Measurements from ENCODE around the gene CRHR1. TPM values are rescaled to one million over a fixed set of nuclear protein-coding genes. Genes with fewer than 3 reads are reported as not detected.

The CRHR1 gene
- polyA plus RNA-seq, 4 donors = 0.04 TPM; not detected in 3

DNA sequence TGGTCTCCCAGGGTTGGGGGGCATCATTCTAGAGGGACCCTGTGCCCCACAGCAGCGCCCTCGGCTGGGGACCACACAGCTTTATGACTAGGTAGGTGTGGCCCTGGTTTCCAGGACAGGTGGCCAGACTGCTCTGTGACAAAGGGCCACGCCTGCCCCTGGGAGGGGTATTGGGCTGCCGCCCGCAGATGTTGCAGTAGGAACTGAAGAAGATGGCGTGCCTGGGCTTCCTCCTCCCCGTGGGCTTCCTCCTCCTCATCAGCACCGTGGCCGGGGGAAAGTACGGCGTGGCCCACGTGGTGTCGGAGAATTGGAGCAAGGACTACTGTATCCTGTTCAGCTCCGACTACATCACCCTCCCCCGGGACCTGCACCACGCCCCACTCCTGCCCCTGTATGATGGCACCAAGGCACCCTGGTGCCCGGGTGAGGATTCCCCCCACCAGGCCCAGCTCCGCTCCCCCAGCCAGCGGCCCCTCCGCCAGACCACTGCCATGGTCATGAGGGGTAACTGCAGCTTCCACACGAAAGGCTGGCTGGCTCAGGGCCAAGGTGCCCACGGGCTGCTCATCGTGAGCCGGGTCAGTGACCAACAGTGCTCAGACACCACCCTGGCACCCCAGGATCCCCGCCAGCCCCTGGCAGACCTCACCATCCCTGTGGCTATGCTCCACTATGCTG, 60.7 kb downstream of the CRHR1 start, which contains the start of gene SPPL2C:
SPPL2C (plus strand) TSS at position 187 of the 681 bp plus-strand sequence; CDS start at position 213, 26 bp downstream.
- no peaks in the 10 kb centered on the region for H3K4me1 ChIP-seq (ENCODE audit: control insufficient read depth in 3 of 3, insufficient read depth in 2 of 3, low read depth in 1 of 3, low read length in 2 of 3)
- peaks cover 0 to 1% (median 0%) of the 10 kb centered on the region in 3 donors for H3K27me3 ChIP-seq (ENCODE audit: control insufficient read depth in 3 of 3, insufficient read depth in 3 of 3, low read length in 3 of 3)
- no peak within 1 kb of the TSS for H3K27ac ChIP-seq (ENCODE audit: low read depth in 1 of 3, low read length in 2 of 3)
- no peak for FAIRE-seq
- WGBS, 3 donors = 51 to 75% (median 56%) methylated on average over 20 to 25 of the region's 25 CpGs
- no peak within 1 kb of the TSS for H3K4me3 ChIP-seq (ENCODE audit: low read depth in 1 of 3, low read length in 3 of 3)
- H3K36me3 ChIP-seq (ENCODE audit: control insufficient read depth in 3 of 3, insufficient read depth in 2 of 3, low read depth in 1 of 3, low read length in 3 of 3) = no peaks in the 10 kb centered on the region
- peak in 1 of 2 donors; percentile 16 for DNase-seq
- no peaks in the 10 kb centered on the region for H3K9me3 ChIP-seq (ENCODE audit: control insufficient read depth in 2 of 2, insufficient read depth in 1 of 2, low read depth in 1 of 2, low read length in 1 of 2)

DNA sequence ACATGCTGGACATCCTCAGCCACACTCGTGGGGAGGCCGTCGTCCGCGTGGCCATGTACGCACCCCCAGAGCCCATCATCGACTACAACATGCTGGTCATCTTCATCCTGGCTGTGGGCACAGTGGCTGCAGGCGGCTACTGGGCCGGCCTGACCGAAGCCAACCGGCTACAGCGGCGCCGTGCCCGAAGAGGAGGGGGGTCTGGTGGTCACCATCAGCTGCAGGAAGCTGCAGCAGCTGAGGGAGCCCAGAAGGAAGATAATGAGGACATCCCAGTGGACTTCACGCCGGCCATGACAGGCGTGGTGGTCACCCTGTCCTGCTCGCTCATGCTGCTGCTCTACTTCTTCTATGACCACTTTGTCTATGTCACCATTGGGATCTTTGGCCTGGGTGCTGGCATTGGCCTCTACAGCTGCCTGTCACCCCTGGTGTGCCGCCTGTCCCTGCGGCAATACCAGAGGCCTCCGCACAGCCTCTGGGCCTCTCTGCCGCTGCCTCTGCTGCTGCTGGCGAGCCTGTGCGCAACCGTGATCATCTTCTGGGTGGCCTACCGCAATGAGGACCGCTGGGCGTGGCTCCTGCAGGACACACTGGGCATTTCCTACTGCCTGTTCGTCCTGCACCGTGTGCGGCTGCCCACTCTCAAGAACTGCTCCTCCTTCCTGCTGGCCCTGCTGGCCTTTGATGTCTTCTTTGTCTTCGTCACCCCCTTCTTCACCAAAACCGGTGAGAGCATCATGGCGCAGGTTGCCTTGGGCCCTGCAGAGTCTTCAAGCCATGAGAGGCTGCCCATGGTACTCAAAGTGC, 61.5 kb downstream of the CRHR1 start:
- peaks cover 0 to 1% (median 0%) of the 10 kb centered on the region in 3 donors for H3K27me3 ChIP-seq (ENCODE audit: control insufficient read depth in 3 of 3, insufficient read depth in 3 of 3, low read length in 3 of 3)
- no peak for DNase-seq

GRCh38 chr17:45846223-45846622, 62.1 kb downstream of the CRHR1 start:
- no peaks in the 10 kb centered on the region for H3K9me3 ChIP-seq (ENCODE audit: control insufficient read depth in 2 of 2, insufficient read depth in 1 of 2, low read depth in 1 of 2, low read length in 1 of 2)
- no peaks in the 10 kb centered on the region for H3K36me3 ChIP-seq (ENCODE audit: control insufficient read depth in 3 of 3, insufficient read depth in 2 of 3, low read depth in 1 of 3, low read length in 3 of 3)
- peaks cover 0 to 1% (median under 1%) of the 10 kb centered on the region in 3 donors for H3K27me3 ChIP-seq (ENCODE audit: control insufficient read depth in 3 of 3, insufficient read depth in 3 of 3, low read length in 3 of 3)
- FAIRE-seq (no peak), DNase-seq (no peak)
- WGBS, 3 donors = 81 to 90% (median 85%) methylated on average over 10 of the region's 10 CpGs
- H3K27ac ChIP-seq (ENCODE audit: low read depth in 1 of 3, low read length in 2 of 3) = no peak overlapping the region
- H3K4me1 ChIP-seq (ENCODE audit: control insufficient read depth in 3 of 3, insufficient read depth in 2 of 3, low read depth in 1 of 3, low read length in 2 of 3) = no peaks in the 10 kb centered on the region
- no peak overlapping the region for H3K4me3 ChIP-seq (ENCODE audit: low read depth in 1 of 3, low read length in 3 of 3)

More for the DNA sequence above, 61.5 kb downstream of the CRHR1 start:
- Histone ChIP-seq H3K36me3 (ENCODE audit: control insufficient read depth in 3 of 3, insufficient read depth in 2 of 3, low read depth in 1 of 3, low read length in 3 of 3) (no peaks in the 10 kb centered on the region), H3K4me3 (ENCODE audit: low read depth in 1 of 3, low read length in 3 of 3) (no peak overlapping the region), H3K4me1 (ENCODE audit: control insufficient read depth in 3 of 3, insufficient read depth in 2 of 3, low read depth in 1 of 3, low read length in 2 of 3) (no peaks in the 10 kb centered on the region), H3K9me3 (ENCODE audit: control insufficient read depth in 2 of 2, insufficient read depth in 1 of 2, low read depth in 1 of 2, low read length in 1 of 2) (no peaks in the 10 kb centered on the region), H3K27ac (ENCODE audit: low read depth in 1 of 3, low read length in 2 of 3) (no peak overlapping the region)
- WGBS, 3 donors = 90% methylated on average over 35 of the region's 35 CpGs
- no peak for FAIRE-seq

DNA sequence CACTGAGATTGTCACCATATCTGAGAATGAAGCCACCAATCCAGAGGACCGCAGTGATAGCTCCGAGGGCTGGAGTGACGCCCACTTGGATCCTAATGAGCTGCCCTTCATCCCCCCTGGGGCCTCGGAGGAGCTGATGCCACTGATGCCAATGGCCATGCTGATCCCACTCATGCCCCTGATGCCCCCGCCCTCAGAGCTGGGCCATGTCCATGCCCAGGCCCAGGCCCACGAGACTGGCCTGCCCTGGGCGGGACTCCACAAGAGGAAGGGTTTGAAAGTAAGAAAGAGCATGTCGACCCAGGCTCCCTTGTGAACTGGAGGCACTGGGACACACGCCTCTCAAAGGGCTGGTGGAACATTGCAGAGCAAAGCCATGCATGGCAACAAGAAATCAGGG, 62.5 kb downstream of the CRHR1 start:
- Histone ChIP-seq H3K27ac (ENCODE audit: low read depth in 1 of 3, low read length in 2 of 3) (no peak overlapping the region), H3K36me3 (ENCODE audit: control insufficient read depth in 3 of 3, insufficient read depth in 2 of 3, low read depth in 1 of 3, low read length in 3 of 3) (no peaks in the 10 kb centered on the region), H3K4me1 (ENCODE audit: control insufficient read depth in 3 of 3, insufficient read depth in 2 of 3, low read depth in 1 of 3, low read length in 2 of 3) (no peaks in the 10 kb centered on the region), H3K4me3 (ENCODE audit: low read depth in 1 of 3, low read length in 3 of 3) (no peak overlapping the region), H3K9me3 (ENCODE audit: control insufficient read depth in 2 of 2, insufficient read depth in 1 of 2, low read depth in 1 of 2, low read length in 1 of 2) (no peaks in the 10 kb centered on the region), H3K27me3 (ENCODE audit: control insufficient read depth in 3 of 3, insufficient read depth in 3 of 3, low read length in 3 of 3) (peaks cover 0 to 5% (median 1%) of the 10 kb centered on the region in 3 donors)
- WGBS, 3 donors = 75 to 81% (median 80%) methylated on average over 9 of the region's 9 CpGs
- no peak for FAIRE-seq
- no peak for DNase-seq

GRCh38 chr17:45847101-45847500, 63.0 kb downstream of the CRHR1 start:
- no peaks in the 10 kb centered on the region for H3K9me3 ChIP-seq (ENCODE audit: control insufficient read depth in 2 of 2, insufficient read depth in 1 of 2, low read depth in 1 of 2, low read length in 1 of 2)
- no peak overlapping the region for H3K27ac ChIP-seq (ENCODE audit: low read depth in 1 of 3, low read length in 2 of 3)
- H3K36me3 ChIP-seq (ENCODE audit: control insufficient read depth in 3 of 3, insufficient read depth in 2 of 3, low read depth in 1 of 3, low read length in 3 of 3) = no peaks in the 10 kb centered on the region
- no peaks in the 10 kb centered on the region for H3K4me1 ChIP-seq (ENCODE audit: control insufficient read depth in 3 of 3, insufficient read depth in 2 of 3, low read depth in 1 of 3, low read length in 2 of 3)
- no peak for FAIRE-seq
- no peak overlapping the region for H3K4me3 ChIP-seq (ENCODE audit: low read depth in 1 of 3, low read length in 3 of 3)
- peaks cover 0 to 5% (median 1%) of the 10 kb centered on the region in 3 donors for H3K27me3 ChIP-seq (ENCODE audit: control insufficient read depth in 3 of 3, insufficient read depth in 3 of 3, low read length in 3 of 3)
- WGBS, 3 donors = 71 to 84% (median 75%) methylated on average over 4 of the region's 4 CpGs
- DNase-seq = no peak

DNA sequence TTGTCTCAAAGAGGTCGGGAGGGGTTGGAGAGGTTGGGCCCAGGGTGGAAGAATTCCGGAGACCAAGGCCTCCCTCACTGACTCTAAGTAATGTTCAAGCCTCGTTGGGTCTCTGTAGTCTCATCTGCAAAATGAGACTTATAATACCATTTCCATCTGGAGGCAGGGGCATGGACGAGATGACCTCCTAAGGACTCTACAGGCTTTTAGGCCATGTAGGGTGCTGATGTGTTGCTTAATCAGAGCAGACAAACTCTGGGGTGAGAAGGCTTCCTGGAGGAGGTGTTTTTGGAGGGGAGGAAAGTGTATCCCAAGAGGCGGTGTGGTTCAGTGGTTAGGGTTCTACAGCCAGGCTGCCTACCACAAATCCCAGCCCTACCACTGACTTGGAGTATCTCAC, 63.6 kb downstream of the CRHR1 start:
- DNase-seq (no peak), FAIRE-seq (no peak)
- 71 to 84% (median 74%) methylated on average over 5 of the region's 5 CpGs for WGBS, 3 donors

GRCh38 chr17:45848405-45848804, 64.3 kb downstream of the CRHR1 start:
- FAIRE-seq = no peak
- Histone ChIP-seq H3K27me3 (ENCODE audit: control insufficient read depth in 3 of 3, insufficient read depth in 3 of 3, low read length in 3 of 3) (peaks cover 0 to 5% (median 0%) of the 10 kb centered on the region in 3 donors), H3K4me3 (ENCODE audit: low read depth in 1 of 3, low read length in 3 of 3) (no peak overlapping the region), H3K27ac (ENCODE audit: low read depth in 1 of 3, low read length in 2 of 3) (no peak overlapping the region), H3K4me1 (ENCODE audit: control insufficient read depth in 3 of 3, insufficient read depth in 2 of 3, low read depth in 1 of 3, low read length in 2 of 3) (no peaks in the 10 kb centered on the region), H3K9me3 (ENCODE audit: control insufficient read depth in 2 of 2, insufficient read depth in 1 of 2, low read depth in 1 of 2, low read length in 1 of 2) (no peaks in the 10 kb centered on the region), H3K36me3 (ENCODE audit: control insufficient read depth in 3 of 3, insufficient read depth in 2 of 3, low read depth in 1 of 3, low read length in 3 of 3) (no peaks in the 10 kb centered on the region)
- DNase-seq = no peak
- 83 to 87% (median 83%) methylated on average over 9 of the region's 9 CpGs for WGBS, 3 donors

More for the DNA sequence above, 63.6 kb downstream of the CRHR1 start:
- Histone ChIP-seq H3K4me1 (ENCODE audit: control insufficient read depth in 3 of 3, insufficient read depth in 2 of 3, low read depth in 1 of 3, low read length in 2 of 3) (no peaks in the 10 kb centered on the region), H3K4me3 (ENCODE audit: low read depth in 1 of 3, low read length in 3 of 3) (no peak overlapping the region), H3K36me3 (ENCODE audit: control insufficient read depth in 3 of 3, insufficient read depth in 2 of 3, low read depth in 1 of 3, low read length in 3 of 3) (no peaks in the 10 kb centered on the region), H3K27me3 (ENCODE audit: control insufficient read depth in 3 of 3, insufficient read depth in 3 of 3, low read length in 3 of 3) (peaks cover 0 to 5% (median 1%) of the 10 kb centered on the region in 3 donors), H3K27ac (ENCODE audit: low read depth in 1 of 3, low read length in 2 of 3) (no peak overlapping the region), H3K9me3 (ENCODE audit: control insufficient read depth in 2 of 2, insufficient read depth in 1 of 2, low read depth in 1 of 2, low read length in 1 of 2) (no peaks in the 10 kb centered on the region)

DNA sequence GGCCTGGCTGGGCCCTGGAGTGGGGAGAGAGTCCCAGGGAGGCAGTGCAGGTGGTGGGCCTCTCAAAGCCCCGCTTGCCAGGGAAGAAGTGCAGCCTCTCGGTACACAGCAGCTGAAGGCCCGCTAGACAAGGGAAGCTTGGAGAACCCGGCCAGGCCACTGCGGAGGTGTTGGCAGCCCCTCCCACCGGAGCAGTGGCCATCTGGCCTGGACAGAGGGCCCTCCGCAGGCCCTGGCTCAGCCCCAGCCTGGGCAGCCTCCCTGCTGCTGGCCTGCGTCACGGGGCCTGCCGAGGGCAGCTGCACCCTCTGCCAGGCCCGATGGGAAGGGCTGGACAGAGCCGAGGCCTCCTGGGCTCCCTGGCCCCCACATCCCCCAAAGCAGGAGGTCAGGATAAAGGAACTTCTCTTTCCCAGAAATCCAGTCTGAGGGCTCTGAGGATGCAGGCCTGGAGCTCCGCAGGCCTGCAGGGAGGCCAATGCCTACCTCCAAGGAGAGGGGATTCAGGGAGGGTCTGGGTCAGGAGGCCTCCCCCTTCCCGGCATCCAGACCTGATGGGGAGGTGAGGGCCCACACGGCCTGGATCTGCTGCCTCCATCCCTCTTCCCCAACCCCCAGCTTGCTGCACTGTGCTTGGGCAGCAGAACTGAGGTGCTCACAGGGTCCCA, 64.9 kb downstream of the CRHR1 start:
- DNase-seq (no peak), FAIRE-seq (no peak)
- Histone ChIP-seq H3K9me3 (ENCODE audit: control insufficient read depth in 2 of 2, insufficient read depth in 1 of 2, low read depth in 1 of 2, low read length in 1 of 2) (no peaks in the 10 kb centered on the region), H3K27me3 (ENCODE audit: control insufficient read depth in 3 of 3, insufficient read depth in 3 of 3, low read length in 3 of 3) (peaks cover 0 to 7% (median 0%) of the 10 kb centered on the region in 3 donors), H3K27ac (ENCODE audit: low read depth in 1 of 3, low read length in 2 of 3) (no peak overlapping the region), H3K4me1 (ENCODE audit: control insufficient read depth in 3 of 3, insufficient read depth in 2 of 3, low read depth in 1 of 3, low read length in 2 of 3) (no peaks in the 10 kb centered on the region), H3K36me3 (ENCODE audit: control insufficient read depth in 3 of 3, insufficient read depth in 2 of 3, low read depth in 1 of 3, low read length in 3 of 3) (no peaks in the 10 kb centered on the region), H3K4me3 (ENCODE audit: low read depth in 1 of 3, low read length in 3 of 3) (no peak overlapping the region)
- WGBS, 3 donors = 70 to 80% (median 73%) methylated on average over 12 to 15 of the region's 15 CpGs
